Upper lobe of right lung (tissue), 1 donor: ENCODE measurements around the gene MYL9. TPM values are rescaled to one million over a fixed set of nuclear protein-coding genes. Genes with fewer than 3 reads are reported as not detected.

Experiments
- ATAC-seq: fragments of 200-7000 bp; cut with Tn5 transposase; one replicate; pipeline ENCODE4 v1.9.1; 2020; ENCODE audit warnings: mild to moderate bottlenecking, moderate library complexity
- DNase-seq: peaks from one replicate; pipeline ENCODE4 v3.0.0-alpha.2; 2020
- H3K27ac ChIP-seq: fragments of 200-600 bp; one replicate; pipeline ENCODE4 v1.8.0; 2022
- H3K27me3 ChIP-seq: fragments of 200-600 bp; one replicate; pipeline ENCODE4 v1.8.0; 2022; ENCODE audit warnings: mild to moderate bottlenecking
- H3K36me3 ChIP-seq: fragments of 200-600 bp; one replicate; pipeline ENCODE4 v1.8.0; 2022
- H3K4me1 ChIP-seq: fragments of 200-600 bp; one replicate; pipeline ENCODE4 v1.8.0; 2022
- H3K4me3 ChIP-seq: fragments of 200-600 bp; one replicate; pipeline ENCODE4 v1.8.0; 2022; ENCODE audit warnings: mild to moderate bottlenecking
- H3K9me3 ChIP-seq: fragments of 200-600 bp; one replicate; pipeline ENCODE4 v1.8.0; 2022
- CTCF ChIP-seq: fragments of 200-600 bp; IDR thresholded peaks from one replicate; pipeline ENCODE4 v1.8.0; 2022; ENCODE audit warnings: antibody characterized with exemption
- intact Hi-C: fragments of 100-400 bp; cut with DNase I; formaldehyde crosslinking; loops from one replicate; pipeline ENCODE4 v1.11.0; 2022
- total RNA-seq: library from RNA; stranded (reverse); fragmentation: NEBNext Ultra II Directional; extraction: Animal tissue kit (Norgen Biotek cat#: 25700); gene quantifications from one replicate; pipeline ENCODE4 v1.2.1, GENCODE V29; 2021
- donor health status: DM: no; HTN: yes; CAD: no; lungs with severe emphysema.

The MYL9 gene
- total RNA-seq, 1 donor from 2014 or later, result 410 TPM

DNA sequence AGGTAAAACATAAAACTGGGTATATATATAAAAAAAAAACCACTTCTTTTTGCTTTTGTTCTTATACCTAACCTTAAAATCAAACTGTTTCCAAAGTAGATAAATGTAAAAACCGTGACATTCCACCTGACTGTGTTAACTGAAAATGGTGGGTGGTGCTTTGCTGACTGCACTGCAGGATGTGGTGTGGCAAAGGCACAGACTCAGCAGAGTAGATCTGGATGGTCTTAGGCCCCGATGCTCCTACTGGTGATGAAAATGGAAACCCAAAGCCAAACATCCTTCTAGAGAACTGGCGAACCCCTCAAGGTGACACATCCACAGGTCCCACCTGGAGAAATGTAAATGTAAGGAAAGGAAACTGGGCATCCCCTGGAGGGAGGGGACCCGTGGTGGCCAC, 41.0 kb downstream of the MYL9 start:
- H3K36me3 ChIP-seq, result peaks cover 31% of the 10 kb centered on the region
- H3K4me3 ChIP-seq, result no peak overlapping the region
- intact Hi-C loops, result no loop called here
- ATAC-seq (no peak), DNase-seq (no peak)
- H3K27me3 ChIP-seq, result no peaks in the 10 kb centered on the region
- no peak overlapping the region for H3K27ac ChIP-seq
- H3K9me3 ChIP-seq, result no peaks in the 10 kb centered on the region
- H3K4me1 ChIP-seq, result no peaks in the 10 kb centered on the region
- no peak for TF ChIP-seq CTCF

GRCh38 chr20:36582821-36583220, 41.5 kb downstream of the MYL9 start:
- Histone ChIP-seq H3K4me3 (no peak overlapping the region), H3K4me1 (no peaks in the 10 kb centered on the region), H3K9me3 (no peaks in the 10 kb centered on the region), H3K27ac (no peak overlapping the region), H3K36me3 (peaks cover 31% of the 10 kb centered on the region), H3K27me3 (no peaks in the 10 kb centered on the region)
- ATAC-seq (no peak), DNase-seq (no peak)
- intact Hi-C loops, result no loop called here
- no peak for TF ChIP-seq CTCF

DNA sequence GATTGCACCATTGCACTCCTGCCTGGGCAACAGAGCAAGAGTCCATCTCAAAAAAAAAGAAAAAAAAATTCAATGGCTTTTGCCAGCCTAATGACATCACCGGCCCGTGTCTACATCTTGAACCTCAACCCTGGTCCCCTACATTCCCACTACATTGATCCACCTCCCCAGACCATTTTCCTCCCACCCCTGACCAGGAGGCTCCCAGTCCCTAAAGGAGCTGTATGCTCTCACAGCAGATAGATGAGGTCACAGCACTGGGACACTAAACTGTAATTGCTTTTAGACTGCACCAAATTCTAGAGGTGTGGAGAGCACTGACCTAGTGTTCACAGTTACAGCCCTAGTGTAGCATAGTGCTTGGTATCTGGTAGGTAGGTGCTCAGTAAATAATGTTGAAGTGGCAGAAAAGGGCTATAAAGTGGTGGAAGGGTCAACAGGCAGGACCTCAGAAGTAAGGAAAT, 42.7 kb downstream of the MYL9 start:
- H3K27ac ChIP-seq, result no peak overlapping the region
- no peaks in the 10 kb centered on the region for H3K4me1 ChIP-seq
- ATAC-seq (no peak), DNase-seq (no peak)
- TF ChIP-seq CTCF, result no peak
- peaks cover 27% of the 10 kb centered on the region for H3K36me3 ChIP-seq
- no peaks in the 10 kb centered on the region for H3K9me3 ChIP-seq
- intact Hi-C loops, result no loop called here
- no peaks in the 10 kb centered on the region for H3K27me3 ChIP-seq
- no peak overlapping the region for H3K4me3 ChIP-seq

- H3K36me3 ChIP-seq, result peaks cover 12% of the 10 kb centered on the region
- no peaks in the 10 kb centered on the region for H3K4me1 ChIP-seq
- intact Hi-C loops, result no loop called here
- no peaks in the 10 kb centered on the region for H3K9me3 ChIP-seq
- no peaks in the 10 kb centered on the region for H3K27me3 ChIP-seq
- H3K27ac ChIP-seq, result no peak overlapping the region
- ATAC-seq (no peak), DNase-seq (no peak)
- no peak for TF ChIP-seq CTCF
- H3K4me3 ChIP-seq, result no peak overlapping the region
Measured at GRCh38 chr20:36585410-36586125, 44.2 kb downstream of the MYL9 start.

DNA sequence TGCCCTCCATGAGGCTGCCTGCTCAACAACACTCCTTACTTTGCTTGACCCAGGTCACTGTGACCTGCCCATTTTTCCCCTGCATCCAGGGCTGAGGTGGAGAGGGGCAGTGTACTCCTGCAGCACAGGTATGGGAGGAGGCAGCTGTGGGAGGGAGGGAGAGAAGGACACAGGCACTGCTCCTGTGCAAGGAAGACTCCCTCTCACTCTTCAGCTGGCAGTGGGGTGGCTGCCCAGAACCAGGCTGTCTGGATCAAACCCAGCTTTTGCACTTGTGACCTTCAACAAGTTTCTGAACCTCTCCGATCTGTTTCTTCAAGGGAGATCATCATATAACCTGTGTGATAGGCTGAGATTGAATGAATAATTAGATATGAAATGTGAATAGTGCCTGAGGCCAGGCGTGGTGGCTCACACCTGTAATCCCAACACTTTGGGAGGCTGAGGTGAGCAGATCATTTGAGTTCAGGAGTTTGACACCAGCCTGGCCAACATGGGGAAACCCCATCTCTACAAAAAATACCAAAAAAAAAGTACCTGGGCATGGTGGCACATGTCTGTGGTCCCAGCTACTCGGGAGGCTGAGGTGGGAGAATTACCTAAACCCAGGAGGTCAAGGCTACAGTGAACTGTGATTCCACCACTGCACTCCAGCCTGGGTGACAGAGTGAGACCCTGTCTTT, 46.2 kb downstream of the MYL9 start:
- H3K27me3 ChIP-seq, result no peaks in the 10 kb centered on the region
- intact Hi-C loops, result no loop called here
- no peak overlapping the region for H3K27ac ChIP-seq
- DNase-seq, result no peak
- no peaks in the 10 kb centered on the region for H3K9me3 ChIP-seq
- ATAC-seq, result no peak
- H3K4me3 ChIP-seq, result no peak overlapping the region
- H3K4me1 ChIP-seq, result no peaks in the 10 kb centered on the region
- peaks cover 10% of the 10 kb centered on the region for H3K36me3 ChIP-seq
- no peak for TF ChIP-seq CTCF
